SK-N-SH (cell line): ENCODE results near the gene UBASH3B. TPM values are rescaled to one million over a fixed set of nuclear protein-coding genes. Genes with fewer than 3 reads are reported as not detected.

Experiments used
- CTCF ChIA-PET: fragments of 300-600, 350-600 bp; formaldehyde crosslinking; extraction: SDS; loops from one replicate; lab custom pipeline; 2021; lab: Yijun Ruan, JAX
- POLR2A ChIA-PET: fragments of 350-600 bp; sonication (Branson Sonifier 250); formaldehyde crosslinking; extraction: SDS; loops from one replicate; lab custom pipeline; 2020; ENCODE audit warnings: antibody characterized with exemption, inconsistent platforms; lab: Yijun Ruan, JAX
- DNase-seq: peaks from one replicate; pipeline ENCODE4 v3.0.0; 2012
- H2AFZ ChIP-seq: fragments of 200-600 bp; sonication (generic); 2 replicates; pipeline ENCODE4 v1.8.1; 2016; ENCODE audit warnings: antibody characterized with exemption, mild to moderate bottlenecking, low read depth
- H3F3A ChIP-seq: fragments of 200-600 bp; sonication (generic); replicated peaks from 2 replicates; pipeline ENCODE3; 2016; ENCODE audit warnings: antibody characterized with exemption, mild to moderate bottlenecking; ENCODE audit not compliant: insufficient read depth
- H3K27ac ChIP-seq, 2 experiments: fragments of 200-500 bp in 1 of 2; fragments of 200-600 bp in 1 of 2; sonication (Bioruptor generic) in 1 of 2; sonication (generic), shearing (Covaris generic) in 1 of 2; 2 replicates each; pipeline versions ENCODE4 v1.5.1 to v1.6.1; 2014 to 2016; ENCODE audit warnings: low read depth in 2 of 2, inconsistent platforms in 1 of 2, low read length in 1 of 2, mild to moderate bottlenecking in 1 of 2, mixed read lengths in 1 of 2
- H3K27me3 ChIP-seq: fragments of 200-600 bp; sonication (generic), shearing (Covaris generic); 2 replicates; pipeline ENCODE4 v1.6.1; 2016; ENCODE audit warnings: mixed run types; ENCODE audit not compliant: insufficient read depth
- H3K36me3 ChIP-seq, 2 experiments: fragments of 200-500 bp in 1 of 2; fragments of 200-600 bp in 1 of 2; sonication (Bioruptor generic) in 1 of 2; sonication (generic) in 1 of 2; replicated peaks in 1 of 2; 2 replicates each; pipeline versions ENCODE3 to v1.5.1; 2014 to 2016; ENCODE audit warnings: low read length in 1 of 2, mild to moderate bottlenecking in 1 of 2; ENCODE audit not compliant: insufficient read depth in 2 of 2, control insufficient read depth in 1 of 2
- H3K4me1 ChIP-seq, 2 experiments: fragments of 200-500 bp in 1 of 2; fragments of 200-600 bp in 1 of 2; sonication (Bioruptor generic) in 1 of 2; sonication (generic), shearing (Covaris generic) in 1 of 2; 2 replicates each; pipeline versions ENCODE4 v1.5.1 to v1.6.1; 2014 to 2016; ENCODE audit warnings: low read depth in 1 of 2, low read length in 1 of 2, mixed run types in 1 of 2; ENCODE audit not compliant: insufficient read depth in 2 of 2, control insufficient read depth in 1 of 2
- H3K4me2 ChIP-seq: fragments of 200-600 bp; sonication (generic), shearing (Covaris generic); 2 replicates; pipeline ENCODE4 v1.6.1; 2017; ENCODE audit warnings: mixed run types
- H3K4me3 ChIP-seq, 2 experiments: fragments of 200-500 bp in 1 of 2; fragments of 200-600 bp in 1 of 2; sonication (Bioruptor generic) in 1 of 2; sonication (generic), shearing (Covaris generic) in 1 of 2; 2 replicates each; pipeline versions ENCODE4 v1.5.1 to v1.8.1; 2014 to 2016; ENCODE audit warnings: low read depth in 2 of 2, inconsistent platforms in 1 of 2, low read length in 1 of 2, mild to moderate bottlenecking in 1 of 2, mixed read lengths in 1 of 2, moderate library complexity in 1 of 2
- H3K79me2 ChIP-seq: fragments of 200-600 bp; sonication (generic); 2 replicates; pipeline ENCODE4 v1.8.1; 2017; ENCODE audit warnings: mild to moderate bottlenecking; ENCODE audit not compliant: insufficient read depth
- H3K9ac ChIP-seq: fragments of 200-600 bp; sonication (generic); 2 replicates; pipeline ENCODE4 v1.6.1; 2017; ENCODE audit warnings: mixed run types
- H3K9me2 ChIP-seq: fragments of 200-600 bp; sonication (generic); 2 replicates; pipeline ENCODE4 v1.6.1; 2017; ENCODE audit warnings: mixed run types
- H3K9me3 ChIP-seq: fragments of 200-600 bp; sonication (generic); 2 replicates; pipeline ENCODE4 v1.6.1; 2017; ENCODE audit warnings: mixed run types, mild to moderate bottlenecking, moderate library complexity
- H4K20me1 ChIP-seq: fragments of 200-600 bp; sonication (generic); 2 replicates; pipeline ENCODE4 v1.6.1; 2017; ENCODE audit warnings: mild to moderate bottlenecking, mixed run types; ENCODE audit not compliant: insufficient read depth
- EP300 ChIP-seq, 2 experiments: IDR thresholded peaks; 2 replicates each; pipeline versions ENCODE4 v1.4.0 to v1.6.1; 2012; ENCODE audit warnings: borderline replicate concordance in 1 of 2, low read depth in 1 of 2, low read length in 1 of 2
- EZH2phosphoT487 ChIP-seq: fragments of 200-600 bp; sonication (generic); IDR thresholded peaks from 2 replicates; pipeline ENCODE4 v1.6.1; 2017; ENCODE audit warnings: low read depth, mixed run types, mild to moderate bottlenecking, antibody characterized with exemption, moderate library complexity, borderline replicate concordance
- FOSL2 ChIP-seq: IDR thresholded peaks from 2 replicates; pipeline ENCODE4 v1.4.0; 2012; ENCODE audit warnings: low read depth, mild to moderate bottlenecking, moderate library complexity, borderline replicate concordance
- FOXM1 ChIP-seq: IDR thresholded peaks from 2 replicates; pipeline ENCODE4 v1.4.0; 2012; ENCODE audit warnings: low read depth, mild to moderate bottlenecking
- GABPA ChIP-seq: IDR thresholded peaks from 2 replicates; pipeline ENCODE4 v1.4.0; 2012; ENCODE audit warnings: low read depth, mild to moderate bottlenecking
- GATA2 ChIP-seq: sonication (generic); formaldehyde crosslinking; IDR thresholded peaks from 2 replicates; pipeline ENCODE4 v1.5.0; 2020; ENCODE audit warnings: mild to moderate bottlenecking, missing genetic modification reagents
- IRF3 ChIP-seq: fragments of 150-350 bp; IDR thresholded peaks from 2 replicates; pipeline ENCODE4 v1.6.1; 2016; ENCODE audit warnings: mild to moderate bottlenecking, low read depth, low read length
- NFIC ChIP-seq: IDR thresholded peaks from 2 replicates; pipeline ENCODE4 v1.4.0; 2012; ENCODE audit warnings: borderline replicate concordance
- PBX3 ChIP-seq: IDR thresholded peaks from 2 replicates; pipeline ENCODE4; 2012
- SMC3 ChIP-seq: IDR thresholded peaks from 2 replicates; pipeline ENCODE4 v1.6.1; 2012; ENCODE audit warnings: low read depth, low read length, improper control_type of control experiment
- TCF12 ChIP-seq: IDR thresholded peaks from 2 replicates; pipeline ENCODE4 v1.4.0; 2012
- TEAD4 ChIP-seq: IDR thresholded peaks from 2 replicates; pipeline ENCODE4 v1.4.0; 2012; ENCODE audit warnings: mild to moderate bottlenecking, borderline replicate concordance; ENCODE audit not compliant: insufficient read depth
- WGBS: methylation state at CpG from one replicate; pipeline ENCODE4 v1.1.6; 2017; ENCODE audit warnings: low lambda C conversion rate; 5-methylcytosine and 5-hydroxymethylcytosine counted together
- polyA plus RNA-seq, 3 experiments: library from polyadenylated mRNA; depleted of rRNA; stranded (reverse); fragments of >200 nt; gene quantifications; 2 replicates each; pipeline ENCODE4 v1.2.3, GENCODE V29; 2012
- TF ChIP-seq, protein P1 (sequence below): IDR thresholded peaks from 2 replicates; pipeline ENCODE4 v1.4.0; 2012; ENCODE audit warnings: low read depth
- TF ChIP-seq, protein P2 (sequence below): IDR thresholded peaks from 2 replicates; pipeline ENCODE4 v1.4.0; 2012; ENCODE audit warnings: low read depth, borderline replicate concordance
- TF ChIP-seq, protein P3 (sequence below): IDR thresholded peaks from 2 replicates; pipeline ENCODE4 v1.4.0; 2012; ENCODE audit warnings: low read depth, borderline replicate concordance
- TF ChIP-seq, protein P4 (sequence below): fragments of 200-600 bp; sonication (generic); IDR thresholded peaks from 2 replicates; pipeline ENCODE4 v1.6.1; 2017; ENCODE audit warnings: antibody characterized with exemption, mild to moderate bottlenecking, moderate library complexity

The UBASH3B gene
- polyA plus RNA-seq, 1 of the 3 experiments (the other 2 are of a cell fraction) = 10.4 TPM

DNA sequence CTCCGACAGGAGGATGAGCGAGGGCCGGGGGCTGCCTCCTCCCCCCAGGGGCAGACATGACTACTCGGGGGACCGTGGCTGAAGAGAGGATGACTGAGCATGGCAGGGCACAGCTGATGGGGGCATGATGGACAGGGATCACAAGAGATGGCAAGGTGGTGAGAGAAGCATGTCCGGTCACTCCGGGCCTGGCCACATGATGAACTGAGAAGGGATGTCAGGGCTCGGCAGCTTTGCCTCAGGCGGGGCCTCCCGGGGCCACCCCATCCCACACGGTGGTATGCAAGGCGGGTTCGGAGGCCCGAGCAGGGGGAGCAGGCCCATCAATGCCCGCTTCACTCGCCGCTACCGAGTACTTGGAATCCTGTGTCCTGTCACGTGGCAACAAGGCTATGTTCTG, 36.6 kb upstream of the UBASH3B start:
- Histone ChIP-seq H3K9me2 (no peaks in the 10 kb centered on the region), H3K9ac (no peak overlapping the region), H3K36me3 (no peaks in the 10 kb centered on the region), H3K4me3 (no peak overlapping the region), H3K9me3 (no peaks in the 10 kb centered on the region), H2AFZ (no peak overlapping the region), H3K4me1 (no peaks in the 10 kb centered on the region), H3K27me3 (no peaks in the 10 kb centered on the region), H4K20me1 (no peaks in the 10 kb centered on the region), H3K79me2 (no peaks in the 10 kb centered on the region), H3K27ac (no peak overlapping the region), H3K4me2 (no peak overlapping the region), H3F3A (no peaks in the 10 kb centered on the region)
- 92% methylated on average over 10 of the region's 19 CpGs for WGBS
- TF ChIP-seq IRF3 (no peak), FOSL2 (no peak), EZH2phosphoT487 (no peak), GABPA (no peak), GATA2 (CRISPR knock-in tag) (no peak), TCF12 (no peak)
- TF ChIP-seq, protein P1, sequence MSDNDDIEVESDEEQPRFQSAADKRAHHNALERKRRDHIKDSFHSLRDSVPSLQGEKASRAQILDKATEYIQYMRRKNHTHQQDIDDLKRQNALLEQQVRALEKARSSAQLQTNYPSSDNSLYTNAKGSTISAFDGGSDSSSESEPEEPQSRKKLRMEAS = no peak
- TF ChIP-seq, protein P2, sequence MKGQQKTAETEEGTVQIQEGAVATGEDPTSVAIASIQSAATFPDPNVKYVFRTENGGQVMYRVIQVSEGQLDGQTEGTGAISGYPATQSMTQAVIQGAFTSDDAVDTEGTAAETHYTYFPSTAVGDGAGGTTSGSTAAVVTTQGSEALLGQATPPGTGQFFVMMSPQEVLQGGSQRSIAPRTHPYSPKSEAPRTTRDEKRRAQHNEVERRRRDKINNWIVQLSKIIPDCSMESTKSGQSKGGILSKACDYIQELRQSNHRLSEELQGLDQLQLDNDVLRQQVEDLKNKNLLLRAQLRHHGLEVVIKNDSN = no peak
- TF ChIP-seq, protein P3, sequence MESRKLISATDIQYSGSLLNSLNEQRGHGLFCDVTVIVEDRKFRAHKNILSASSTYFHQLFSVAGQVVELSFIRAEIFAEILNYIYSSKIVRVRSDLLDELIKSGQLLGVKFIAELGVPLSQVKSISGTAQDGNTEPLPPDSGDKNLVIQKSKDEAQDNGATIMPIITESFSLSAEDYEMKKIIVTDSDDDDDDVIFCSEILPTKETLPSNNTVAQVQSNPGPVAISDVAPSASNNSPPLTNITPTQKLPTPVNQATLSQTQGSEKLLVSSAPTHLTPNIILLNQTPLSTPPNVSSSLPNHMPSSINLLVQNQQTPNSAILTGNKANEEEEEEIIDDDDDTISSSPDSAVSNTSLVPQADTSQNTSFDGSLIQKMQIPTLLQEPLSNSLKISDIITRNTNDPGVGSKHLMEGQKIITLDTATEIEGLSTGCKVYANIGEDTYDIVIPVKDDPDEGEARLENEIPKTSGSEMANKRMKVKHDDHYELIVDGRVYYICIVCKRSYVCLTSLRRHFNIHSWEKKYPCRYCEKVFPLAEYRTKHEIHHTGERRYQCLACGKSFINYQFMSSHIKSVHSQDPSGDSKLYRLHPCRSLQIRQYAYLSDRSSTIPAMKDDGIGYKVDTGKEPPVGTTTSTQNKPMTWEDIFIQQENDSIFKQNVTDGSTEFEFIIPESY = no peak
- TF ChIP-seq, protein P4, sequence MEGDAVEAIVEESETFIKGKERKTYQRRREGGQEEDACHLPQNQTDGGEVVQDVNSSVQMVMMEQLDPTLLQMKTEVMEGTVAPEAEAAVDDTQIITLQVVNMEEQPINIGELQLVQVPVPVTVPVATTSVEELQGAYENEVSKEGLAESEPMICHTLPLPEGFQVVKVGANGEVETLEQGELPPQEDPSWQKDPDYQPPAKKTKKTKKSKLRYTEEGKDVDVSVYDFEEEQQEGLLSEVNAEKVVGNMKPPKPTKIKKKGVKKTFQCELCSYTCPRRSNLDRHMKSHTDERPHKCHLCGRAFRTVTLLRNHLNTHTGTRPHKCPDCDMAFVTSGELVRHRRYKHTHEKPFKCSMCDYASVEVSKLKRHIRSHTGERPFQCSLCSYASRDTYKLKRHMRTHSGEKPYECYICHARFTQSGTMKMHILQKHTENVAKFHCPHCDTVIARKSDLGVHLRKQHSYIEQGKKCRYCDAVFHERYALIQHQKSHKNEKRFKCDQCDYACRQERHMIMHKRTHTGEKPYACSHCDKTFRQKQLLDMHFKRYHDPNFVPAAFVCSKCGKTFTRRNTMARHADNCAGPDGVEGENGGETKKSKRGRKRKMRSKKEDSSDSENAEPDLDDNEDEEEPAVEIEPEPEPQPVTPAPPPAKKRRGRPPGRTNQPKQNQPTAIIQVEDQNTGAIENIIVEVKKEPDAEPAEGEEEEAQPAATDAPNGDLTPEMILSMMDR = no peak
- CTCF ChIA-PET = interaction anchor here (1.1 to 3.3 kb wide), 2 partner anchors 10 to 38 kb away, joined by 5 to 15 read pairs; no protein-coding TSS in a partner anchor
- DNase-seq = no peak
- POLR2A ChIA-PET = no interaction called here

- 76% methylated on average over 3 of the region's 3 CpGs for WGBS
Observed at GRCh38 chr11:122619757-122620156, 35.8 kb upstream of the UBASH3B start.

More at GRCh38 chr11:122619757-122620156, 35.8 kb upstream of the UBASH3B start:
- ChIA-PET CTCF (interaction anchor here (1.0 to 3.3 kb wide), 4 partner anchors 9 to 234 kb away, joined by 3 to 15 read pairs (median 4); no protein-coding TSS in a partner anchor), POLR2A (no interaction called here)
- no peaks in the 10 kb centered on the region for H3K4me1 ChIP-seq
- no peak overlapping the region for H3K4me3 ChIP-seq
- H3K27ac ChIP-seq = no peak overlapping the region
- H4K20me1 ChIP-seq = no peaks in the 10 kb centered on the region
- no peaks in the 10 kb centered on the region for H3K79me2 ChIP-seq
- no peaks in the 10 kb centered on the region for H3K9me2 ChIP-seq
- H3K36me3 ChIP-seq = no peaks in the 10 kb centered on the region
- H2AFZ ChIP-seq = no peak overlapping the region
- H3K9ac ChIP-seq = no peak overlapping the region
- no peak for TF ChIP-seq IRF3
- TF ChIP-seq SMC3 = no peak
- no peak for TF ChIP-seq EP300 (IDR thresholded peaks at IDR 0.05; ENCODE audit: borderline replicate concordance in 1 of 2, low read depth in 1 of 2, low read length in 1 of 2)
- TF ChIP-seq PBX3 = no peak
- no peak for TF ChIP-seq GABPA
- TF ChIP-seq, protein P1 = no peak
- TF ChIP-seq, protein P2 = no peak
- no peak for TF ChIP-seq FOXM1
- no peak for TF ChIP-seq NFIC
- no peak for TF ChIP-seq TEAD4
- TF ChIP-seq FOSL2 = no peak
- no peak overlapping the region for H3K4me2 ChIP-seq
- H3K9me3 ChIP-seq = no peaks in the 10 kb centered on the region
- H3K27me3 ChIP-seq = no peaks in the 10 kb centered on the region
- no peaks in the 10 kb centered on the region for H3F3A ChIP-seq
- no peak for DNase-seq
